ENCODE measurements around the gene HRH3. TPM values are rescaled to one million over a fixed set of nuclear protein-coding genes. Genes with fewer than 3 reads are reported as not detected.

The HRH3 gene
- polyA plus RNA-seq, 1 donor from 2014 or later, result 2.8 TPM

GRCh38 chr20:62208795-62209755 is 11.0 kb downstream of the HRH3 start:
- H3K9me2 ChIP-seq (ENCODE audit: insufficient read depth, low read length), result no peaks in the 10 kb centered on the region
- no peaks in the 10 kb centered on the region for H4K20me1 ChIP-seq (ENCODE audit: insufficient read depth)
- H3K27me3 ChIP-seq (ENCODE audit: insufficient read depth, low read depth, low read length), result no peaks in the 10 kb centered on the region
- no peaks in the 10 kb centered on the region for H3K36me3 ChIP-seq (ENCODE audit: insufficient read depth, low read length)
- no peak overlapping the region for H3K9ac ChIP-seq (ENCODE audit: low read length)
- no peak overlapping the region for H3K27ac ChIP-seq (ENCODE audit: low read length)
- H3F3A ChIP-seq (ENCODE audit: insufficient read depth, low read length, poor library complexity, severe bottlenecking), result no peaks in the 10 kb centered on the region
- TF ChIP-seq RAD21 (conservative IDR thresholded peaks at IDR 0.05) (no peak), TAF1 (IDR thresholded peaks at IDR 0.05; ENCODE audit: low read depth) (no peak), REST (IDR thresholded peaks at IDR 0.05; ENCODE audit: borderline replicate concordance) (no peak), SMC3 (conservative IDR thresholded peaks at IDR 0.05; ENCODE audit: poor library complexity) (no peak)
- no peak overlapping the region for H2AFZ ChIP-seq (ENCODE audit: low read depth, low read length)
- H3K4me3 ChIP-seq (ENCODE audit: low read length), result no peak overlapping the region
- no peaks in the 10 kb centered on the region for H3K9me3 ChIP-seq (ENCODE audit: low read length)
- no peaks in the 10 kb centered on the region for H3K79me2 ChIP-seq (replicated peaks; ENCODE audit: insufficient read depth, low read length)
- H3K4me2 ChIP-seq (ENCODE audit: low read length), result no peak overlapping the region

- Histone ChIP-seq H3K9me2 (ENCODE audit: insufficient read depth, low read length) (no peaks in the 10 kb centered on the region), H3K4me3 (ENCODE audit: low read length) (no peak overlapping the region), H2AFZ (ENCODE audit: low read depth, low read length) (no peak overlapping the region), H4K20me1 (ENCODE audit: insufficient read depth) (no peaks in the 10 kb centered on the region), H3K9me3 (ENCODE audit: low read length) (no peaks in the 10 kb centered on the region), H3K9ac (ENCODE audit: low read length) (no peak overlapping the region), H3F3A (ENCODE audit: insufficient read depth, low read length, poor library complexity, severe bottlenecking) (no peaks in the 10 kb centered on the region), H3K27ac (ENCODE audit: low read length) (no peak overlapping the region), H3K36me3 (ENCODE audit: insufficient read depth, low read length) (no peaks in the 10 kb centered on the region), H3K4me2 (ENCODE audit: low read length) (no peak overlapping the region), H3K79me2 (replicated peaks; ENCODE audit: insufficient read depth, low read length) (no peaks in the 10 kb centered on the region), H3K27me3 (ENCODE audit: insufficient read depth, low read depth, low read length) (no peaks in the 10 kb centered on the region)
- TF ChIP-seq EP300 (conservative IDR thresholded peaks at IDR 0.05; ENCODE audit: poor library complexity, severe bottlenecking), result no peak
- no peak for TF ChIP-seq POLR2AphosphoS5 (IDR thresholded peaks at IDR 0.05)
- no peak for TF ChIP-seq MXI1 (conservative IDR thresholded peaks at IDR 0.05; ENCODE audit: poor library complexity, severe bottlenecking)
- no peak for TF ChIP-seq REST (IDR thresholded peaks at IDR 0.05; ENCODE audit: borderline replicate concordance)
Measured at GRCh38 chr20:62208061-62208794, 11.8 kb downstream of the HRH3 start.
